ENCODE data around the gene FOSB. TPM values are rescaled to one million over a fixed set of nuclear protein-coding genes. Genes with fewer than 3 reads are reported as not detected.

FOSB gene
- total RNA-seq: 2.0 and 23.0 TPM in 2 replicates
- 9.8 and 10.7 TPM in 2 replicates for polyA plus RNA-seq
- 4.8 and 16.0 TPM in 2 replicates for polyA plus RNA-seq (2011; cell fraction: cytosol; rRNA removed)
- 128 and 173 TPM in 2 replicates for polyA plus RNA-seq (2011; cell fraction: nucleus; rRNA removed)
- 6.2 and 6.4 TPM in 2 replicates for polyA plus RNA-seq (2012)
- 21.5 and 27.3 TPM in 2 replicates for polyA minus RNA-seq
- 7.1 TPM for polyA minus RNA-seq (2011; cell fraction: cytosol; rRNA and poly(A)+ RNA removed)
- polyA minus RNA-seq (2011; cell fraction: nucleus; rRNA and poly(A)+ RNA removed): 89.3 and 169 TPM in 2 replicates
- percentile 47 among the genes with signal in this experiment for Bru-seq, nascent RNA
- percentile 43 among the genes with signal in this experiment for BruChase-seq, experiment 1, labeled RNA remaining after a 6-hour chase
- BruChase-seq, experiment 2, labeled RNA remaining after a 2-hour chase: percentile 57 among the genes with signal in this experiment
- long read RNA-seq, partial matches to known transcripts: 0 of 3 reads
- long read RNA-seq, other reads (novel, unspliced or antisense): 3 of 3 reads

DNA sequence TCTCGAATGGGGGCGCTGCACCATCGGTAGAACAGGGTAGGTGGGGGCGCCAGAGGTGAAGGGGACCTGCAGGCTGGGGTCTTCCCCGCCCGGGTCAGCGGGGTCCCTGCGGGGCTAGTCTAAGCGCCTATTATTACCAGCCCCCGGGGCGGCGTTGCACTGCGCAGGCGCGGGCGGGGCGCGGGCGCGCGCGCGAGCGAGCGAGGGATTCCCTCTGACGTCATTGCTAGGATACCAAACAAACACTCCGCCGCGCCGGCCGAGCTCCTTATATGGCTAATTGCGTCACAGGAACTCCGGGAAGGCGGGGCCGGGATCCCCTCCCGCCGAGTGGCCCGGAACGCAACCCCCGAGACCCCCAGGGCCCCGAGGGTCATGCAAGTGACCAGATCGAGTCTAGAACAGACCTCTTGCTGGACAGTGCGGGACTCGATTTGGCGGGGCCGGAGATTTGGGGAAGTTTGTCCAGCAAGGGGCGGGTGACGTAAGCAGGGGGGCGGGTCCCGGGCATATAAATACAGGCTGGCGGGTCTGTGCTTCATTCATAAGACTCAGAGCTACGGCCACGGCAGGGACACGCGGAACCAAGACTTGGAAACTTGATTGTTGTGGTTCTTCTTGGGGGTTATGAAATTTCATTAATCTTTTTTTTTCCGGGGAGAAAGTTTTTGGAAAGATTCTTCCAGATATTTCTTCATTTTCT is at the start of gene FOSB:
Gene FOSB (plus strand): TSS at position 541 of the 703 bp plus-strand sequence. CDS start 591 bp downstream, outside the sequence.
- Histone ChIP-seq H3K27me3 (ENCODE audit: control insufficient read depth in 2 of 2, insufficient read depth in 2 of 2, low read length in 2 of 2) (no peaks in the 10 kb centered on the region), H3K4me2 (ENCODE audit: insufficient read depth, low read length) (peak within 1 kb of the TSS; percentile 81), H2AFZ (ENCODE audit: low read depth, low read length) (peak within 1 kb of the TSS; percentile 86), H3K79me2 (ENCODE audit: control insufficient read depth, insufficient read depth, low read length) (no peaks in the 10 kb centered on the region), H3K36me3 (ENCODE audit: control insufficient read depth in 2 of 2, extremely low read depth in 1 of 2, insufficient read depth in 2 of 2, low read length in 2 of 2) (no peaks in the 10 kb centered on the region), H3K27ac (ENCODE audit: insufficient read depth, low read depth, low read length) (peak within 1 kb of the TSS; percentile 86), H4K20me1 (replicated peaks; ENCODE audit: control insufficient read depth, extremely low read depth, insufficient read depth, low read length) (no peaks in the 10 kb centered on the region), H3K4me3 (replicated peaks in 1 of 3; ENCODE audit: insufficient read depth in 1 of 3, low read depth in 1 of 3, low read length in 3 of 3) (peak within 1 kb of the TSS; percentile 33 to 59 (median 51)), H3K9ac (replicated peaks; ENCODE audit: extremely low read depth, insufficient read depth, low read length) (peak within 1 kb of the TSS; percentile 83), H3K9me1 (replicated peaks; ENCODE audit: control insufficient read depth, extremely low read depth, insufficient read depth, low read length) (no peaks in the 10 kb centered on the region), H3K9me3 (replicated peaks; ENCODE audit: control insufficient read depth, insufficient read depth, low read length) (no peaks in the 10 kb centered on the region), H3K4me1 (ENCODE audit: control insufficient read depth, extremely low read depth, insufficient read depth, low read length) (peaks cover 18% of the 10 kb centered on the region)
- POLR2A ChIA-PET: interaction anchor here (1.3 to 1.9 kb wide), 4 partner anchors 9 to 28 kb away, joined by 3 to 9 read pairs (median 7); no protein-coding TSS in a partner anchor
- CTCF ChIA-PET: interaction anchor here (0.5 to 9.5 kb wide), 15 partner anchors 9 to 574 kb away, joined by 3 to 174 read pairs (median 6); no protein-coding TSS in a partner anchor
- peak; percentile 91 for FAIRE-seq
- peak; percentile 91 for DNase-seq (ENCODE audit: low read depth, low spot score)
- BruUV-seq (replicated peaks): no TSS peak
- dilution Hi-C loops (cut with MboI; ENCODE audit: extremely low pct_ligation_motif_present, low sequenced_read_pairs): no loop called here
- intact Hi-C loops (cut with micrococcal nuclease): loop anchor here (1.0 kb wide), 2 partner anchors 11 to 24 kb away; no protein-coding TSS in a partner anchor
- TF ChIP-seq GATA2 (IDR thresholded peaks at IDR 0.05; ENCODE audit: insufficient read depth, insufficient read length, low read depth, low read length) (no peak), POLR2A (IDR thresholded peaks at IDR 0.05; ENCODE audit: low read depth, low read length) (peak; percentile 59), JUN (IDR thresholded peaks at IDR 0.05; ENCODE audit: borderline replicate concordance, insufficient read depth, insufficient read length, low read depth) (peak; percentile 68), POLR2AphosphoS5 (IDR thresholded peaks at IDR 0.05; ENCODE audit: insufficient read depth, low read depth, low read length) (peak; percentile 63)

DNA sequence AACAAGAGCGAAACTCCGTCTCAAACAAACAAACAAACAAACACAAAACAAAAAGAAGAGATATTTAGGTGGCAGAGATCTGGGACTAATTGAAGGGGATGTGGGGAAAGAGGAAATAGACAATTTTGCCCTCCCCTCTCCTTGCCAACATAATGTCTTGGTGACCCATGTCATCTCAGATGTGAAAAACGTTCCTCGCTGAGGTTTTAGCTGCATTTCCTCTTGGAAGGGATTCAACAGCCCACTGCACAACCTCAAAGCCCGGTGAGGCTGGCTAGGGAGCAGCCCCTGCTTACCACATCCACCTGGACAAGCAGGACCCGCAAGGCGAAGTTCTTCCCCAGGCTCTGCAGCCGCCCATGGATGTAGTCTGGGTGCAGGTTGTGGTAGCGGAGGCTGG is 49.0 kb upstream of the FOSB start:
- Histone ChIP-seq H3K9ac (replicated peaks; ENCODE audit: extremely low read depth, insufficient read depth, low read length) (no peak overlapping the region), H3K4me2 (ENCODE audit: insufficient read depth, low read length) (no peak overlapping the region), H3K27me3 (ENCODE audit: control insufficient read depth in 2 of 2, insufficient read depth in 2 of 2, low read length in 2 of 2) (no peaks in the 10 kb centered on the region), H3K79me2 (ENCODE audit: control insufficient read depth, insufficient read depth, low read length) (peaks cover 27% of the 10 kb centered on the region), H3K36me3 (ENCODE audit: control insufficient read depth in 2 of 2, extremely low read depth in 1 of 2, insufficient read depth in 2 of 2, low read length in 2 of 2) (peaks cover 5 to 16% of the 10 kb centered on the region in 2 experiments), H3K27ac (ENCODE audit: insufficient read depth, low read depth, low read length) (no peak overlapping the region), H2AFZ (ENCODE audit: low read depth, low read length) (no peak overlapping the region), H3K4me3 (replicated peaks in 1 of 3; ENCODE audit: insufficient read depth in 1 of 3, low read depth in 1 of 3, low read length in 3 of 3) (no peak overlapping the region), H3K9me1 (replicated peaks; ENCODE audit: control insufficient read depth, extremely low read depth, insufficient read depth, low read length) (no peaks in the 10 kb centered on the region), H4K20me1 (replicated peaks; ENCODE audit: control insufficient read depth, extremely low read depth, insufficient read depth, low read length) (no peaks in the 10 kb centered on the region), H3K9me3 (replicated peaks; ENCODE audit: control insufficient read depth, insufficient read depth, low read length) (no peaks in the 10 kb centered on the region), H3K4me1 (ENCODE audit: control insufficient read depth, extremely low read depth, insufficient read depth, low read length) (peaks cover 13% of the 10 kb centered on the region)
- DNase-seq (ENCODE audit: low read depth, low spot score) (no peak), FAIRE-seq (no peak)
- intact Hi-C loops (cut with micrococcal nuclease) (no loop called here), dilution Hi-C loops (cut with MboI; ENCODE audit: extremely low pct_ligation_motif_present, low sequenced_read_pairs) (no loop called here)
- no TSS peak for BruUV-seq (replicated peaks)
- CTCF ChIA-PET: no interaction called here
- TF ChIP-seq, protein P1, sequence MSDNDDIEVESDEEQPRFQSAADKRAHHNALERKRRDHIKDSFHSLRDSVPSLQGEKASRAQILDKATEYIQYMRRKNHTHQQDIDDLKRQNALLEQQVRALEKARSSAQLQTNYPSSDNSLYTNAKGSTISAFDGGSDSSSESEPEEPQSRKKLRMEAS (IDR thresholded peaks at IDR 0.05; ENCODE audit: insufficient read depth, insufficient read length): no peak
- TF ChIP-seq MYC (IDR thresholded peaks at IDR 0.05; ENCODE audit: low read depth, low read length) (no peak), GATA2 (IDR thresholded peaks at IDR 0.05; ENCODE audit: insufficient read depth, insufficient read length, low read depth, low read length) (no peak), POLR2AphosphoS5 (IDR thresholded peaks at IDR 0.05; ENCODE audit: insufficient read depth, low read depth, low read length) (no peak), FOS (IDR thresholded peaks at IDR 0.05; ENCODE audit: borderline replicate concordance, insufficient read depth, low read length) (no peak), POLR2A (IDR thresholded peaks at IDR 0.05; ENCODE audit: low read depth, low read length) (no peak), JUN (IDR thresholded peaks at IDR 0.05; ENCODE audit: borderline replicate concordance, insufficient read depth, insufficient read length, low read depth) (no peak), EZH2 (IDR thresholded peaks at IDR 0.05; ENCODE audit: borderline replicate concordance, low read depth, low read length, severe bottlenecking) (no peak)
- TF ChIP-seq, protein P2, sequence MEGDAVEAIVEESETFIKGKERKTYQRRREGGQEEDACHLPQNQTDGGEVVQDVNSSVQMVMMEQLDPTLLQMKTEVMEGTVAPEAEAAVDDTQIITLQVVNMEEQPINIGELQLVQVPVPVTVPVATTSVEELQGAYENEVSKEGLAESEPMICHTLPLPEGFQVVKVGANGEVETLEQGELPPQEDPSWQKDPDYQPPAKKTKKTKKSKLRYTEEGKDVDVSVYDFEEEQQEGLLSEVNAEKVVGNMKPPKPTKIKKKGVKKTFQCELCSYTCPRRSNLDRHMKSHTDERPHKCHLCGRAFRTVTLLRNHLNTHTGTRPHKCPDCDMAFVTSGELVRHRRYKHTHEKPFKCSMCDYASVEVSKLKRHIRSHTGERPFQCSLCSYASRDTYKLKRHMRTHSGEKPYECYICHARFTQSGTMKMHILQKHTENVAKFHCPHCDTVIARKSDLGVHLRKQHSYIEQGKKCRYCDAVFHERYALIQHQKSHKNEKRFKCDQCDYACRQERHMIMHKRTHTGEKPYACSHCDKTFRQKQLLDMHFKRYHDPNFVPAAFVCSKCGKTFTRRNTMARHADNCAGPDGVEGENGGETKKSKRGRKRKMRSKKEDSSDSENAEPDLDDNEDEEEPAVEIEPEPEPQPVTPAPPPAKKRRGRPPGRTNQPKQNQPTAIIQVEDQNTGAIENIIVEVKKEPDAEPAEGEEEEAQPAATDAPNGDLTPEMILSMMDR (IDR thresholded peaks at IDR 0.05; ENCODE audit: extremely low read depth in 1 of 2, insufficient read depth in 1 of 2, low read depth in 1 of 2, low read length in 2 of 2): no peak
- POLR2A ChIA-PET: no interaction called here

Measured in endothelial cell of umbilical vein (primary cell).